Measurements from ENCODE around the gene MINDY4. TPM values are rescaled to one million over a fixed set of nuclear protein-coding genes. Genes with fewer than 3 reads are reported as not detected.

MINDY4 gene
- total RNA-seq, 3 donors from 2014 or later: 4.0 to 9.1 (median 4.7) TPM

GRCh38 chr7:30865076-30865475 is 93.9 kb downstream of the MINDY4 start:
- H3K4me1 ChIP-seq (ENCODE audit: low read depth): no peaks in the 10 kb centered on the region
- intact Hi-C loops (cut with DNase I, micrococcal nuclease): no loop called here
- no peaks in the 10 kb centered on the region for H3K36me3 ChIP-seq (ENCODE audit: low read depth)
- ATAC-seq: peak; percentile 52
- H3K4me3 ChIP-seq: no peak overlapping the region
- peak in 1 of 3 donors; percentile 10 for DNase-seq
- H3K9me3 ChIP-seq: no peaks in the 10 kb centered on the region
- TF ChIP-seq CTCF (IDR thresholded peaks at IDR 0.05): no peak

GRCh38 chr7:30865821-30866220 is 94.6 kb downstream of the MINDY4 start:
- no peak for TF ChIP-seq CTCF (IDR thresholded peaks at IDR 0.05)
- intact Hi-C loops (cut with DNase I, micrococcal nuclease): no loop called here
- Histone ChIP-seq H3K36me3 (ENCODE audit: low read depth) (no peaks in the 10 kb centered on the region), H3K9me3 (no peaks in the 10 kb centered on the region), H3K4me1 (ENCODE audit: low read depth) (no peaks in the 10 kb centered on the region), H3K4me3 (no peak overlapping the region)
- no peak for DNase-seq
- no peak for ATAC-seq

- TF ChIP-seq CTCF (IDR thresholded peaks at IDR 0.05): no peak
- Histone ChIP-seq H3K9me3 (no peaks in the 10 kb centered on the region), H3K4me3 (no peak overlapping the region), H3K4me1 (ENCODE audit: low read depth) (no peaks in the 10 kb centered on the region), H3K36me3 (ENCODE audit: low read depth) (no peaks in the 10 kb centered on the region)
- no peak for DNase-seq
- no peak for ATAC-seq
- intact Hi-C loops (cut with DNase I, micrococcal nuclease): no loop called here
These were observed 95.7 kb downstream of the MINDY4 start for GRCh38 chr7:30866939-30867338.

GRCh38 chr7:30867483-30867882 is 96.3 kb downstream of the MINDY4 start:
- no peak for DNase-seq
- TF ChIP-seq CTCF (IDR thresholded peaks at IDR 0.05): no peak
- Histone ChIP-seq H3K36me3 (ENCODE audit: low read depth) (no peaks in the 10 kb centered on the region), H3K4me1 (ENCODE audit: low read depth) (no peaks in the 10 kb centered on the region), H3K9me3 (no peaks in the 10 kb centered on the region), H3K4me3 (no peak overlapping the region)
- no peak for ATAC-seq
- intact Hi-C loops (cut with DNase I, micrococcal nuclease): no loop called here

GRCh38 chr7:30869794-30870611 is 98.8 kb downstream of the MINDY4 start:
- no peaks in the 10 kb centered on the region for H3K4me1 ChIP-seq (ENCODE audit: low read depth)
- no peak overlapping the region for H3K4me3 ChIP-seq
- no peaks in the 10 kb centered on the region for H3K9me3 ChIP-seq
- no peak for TF ChIP-seq CTCF (IDR thresholded peaks at IDR 0.05)
- ATAC-seq: no peak
- intact Hi-C loops (cut with DNase I, micrococcal nuclease): no loop called here
- H3K36me3 ChIP-seq (ENCODE audit: low read depth): no peaks in the 10 kb centered on the region
- DNase-seq: no peak
